ENCODE results near the gene FAM240B. TPM values are rescaled to one million over a fixed set of nuclear protein-coding genes. Genes with fewer than 3 reads are reported as not detected.

FAM240B gene
- total RNA-seq, 1 experiment from 2014 or later: not detected

GRCh38 chr9:38694676-38695075, 25.3 kb downstream of the FAM240B start:
- intact Hi-C loops (cut with micrococcal nuclease; ENCODE audit: unreplicated experiment): loop anchor here (10.0 kb wide), 1 partner anchor 60 kb away; no protein-coding TSS in a partner anchor
- TF ChIP-seq EZH2 (IDR thresholded peaks at IDR 0.05; ENCODE audit: low read depth): no peak
- POLR2A ChIA-PET (ENCODE audit: unreplicated experiment): no interaction called here
- H3K36me3 ChIP-seq (ENCODE audit: low read depth): no peaks in the 10 kb centered on the region
- no peaks in the 10 kb centered on the region for H3F3A ChIP-seq (ENCODE audit: insufficient read depth, low read depth)
- no peaks in the 10 kb centered on the region for H3K27me3 ChIP-seq (ENCODE audit: insufficient read depth, low read depth)
- H2AFZ ChIP-seq: no peak overlapping the region
- CTCF ChIA-PET: no interaction called here
- no peak overlapping the region for H3K27ac ChIP-seq
- no peaks in the 10 kb centered on the region for H3K9me3 ChIP-seq (ENCODE audit: insufficient read depth, low read depth)
- DNase-seq: no peak
- H3K9me2 ChIP-seq (ENCODE audit: insufficient read depth): no peaks in the 10 kb centered on the region
- H3K4me3 ChIP-seq: no peak overlapping the region
- H3K79me2 ChIP-seq (ENCODE audit: low read depth): no peaks in the 10 kb centered on the region
- BruUV-seq (replicated peaks): no TSS peak
- no peaks in the 10 kb centered on the region for H4K20me1 ChIP-seq (ENCODE audit: insufficient read depth)
- no peaks in the 10 kb centered on the region for H3K4me1 ChIP-seq (replicated peaks; ENCODE audit: insufficient read depth)
- no peak overlapping the region for H3K4me2 ChIP-seq

GRCh38 chr9:38692707-38693106, 27.2 kb downstream of the FAM240B start:
- Histone ChIP-seq H3K36me3 (ENCODE audit: low read depth) (no peaks in the 10 kb centered on the region), H4K20me1 (ENCODE audit: insufficient read depth) (no peaks in the 10 kb centered on the region), H3K4me1 (replicated peaks; ENCODE audit: insufficient read depth) (no peaks in the 10 kb centered on the region), H3K27ac (no peak overlapping the region), H3F3A (ENCODE audit: insufficient read depth, low read depth) (no peaks in the 10 kb centered on the region), H3K27me3 (ENCODE audit: insufficient read depth, low read depth) (no peaks in the 10 kb centered on the region), H3K4me2 (no peak overlapping the region), H2AFZ (no peak overlapping the region), H3K9me2 (ENCODE audit: insufficient read depth) (no peaks in the 10 kb centered on the region), H3K79me2 (ENCODE audit: low read depth) (no peaks in the 10 kb centered on the region), H3K9me3 (ENCODE audit: insufficient read depth, low read depth) (no peaks in the 10 kb centered on the region), H3K4me3 (no peak overlapping the region)
- intact Hi-C loops (cut with micrococcal nuclease; ENCODE audit: unreplicated experiment): loop anchor here (10.0 kb wide), 1 partner anchor 62 kb away; no protein-coding TSS in a partner anchor
- no TSS peak for BruUV-seq (replicated peaks)
- DNase-seq: no peak
- CTCF ChIA-PET: no interaction called here
- no peak for TF ChIP-seq EZH2 (IDR thresholded peaks at IDR 0.05; ENCODE audit: low read depth)
- TF ChIP-seq CTCF (conservative IDR thresholded peaks at IDR 0.05): no peak
- POLR2A ChIA-PET (ENCODE audit: unreplicated experiment): no interaction called here

GRCh38 chr9:38690574-38690973, 29.4 kb downstream of the FAM240B start:
- DNase-seq: no peak
- CTCF ChIA-PET: no interaction called here
- H4K20me1 ChIP-seq (ENCODE audit: insufficient read depth): no peaks in the 10 kb centered on the region
- no peaks in the 10 kb centered on the region for H3K9me3 ChIP-seq (ENCODE audit: insufficient read depth, low read depth)
- H3K4me2 ChIP-seq: no peak overlapping the region
- no TSS peak for BruUV-seq (replicated peaks)
- H3K27me3 ChIP-seq (ENCODE audit: insufficient read depth, low read depth): no peaks in the 10 kb centered on the region
- H3K79me2 ChIP-seq (ENCODE audit: low read depth): no peaks in the 10 kb centered on the region
- intact Hi-C loops (cut with micrococcal nuclease; ENCODE audit: unreplicated experiment): loop anchor here (10.0 kb wide), 1 partner anchor 64 kb away; no protein-coding TSS in a partner anchor
- H3K36me3 ChIP-seq (ENCODE audit: low read depth): no peaks in the 10 kb centered on the region
- H3K4me3 ChIP-seq: no peak overlapping the region
- TF ChIP-seq CTCF (conservative IDR thresholded peaks at IDR 0.05): no peak
- no peak for TF ChIP-seq EZH2 (IDR thresholded peaks at IDR 0.05; ENCODE audit: low read depth)
- H3K27ac ChIP-seq: no peak overlapping the region
- H3F3A ChIP-seq (ENCODE audit: insufficient read depth, low read depth): no peaks in the 10 kb centered on the region
- no peaks in the 10 kb centered on the region for H3K9me2 ChIP-seq (ENCODE audit: insufficient read depth)
- 0 out of 2 replicates have a peak, but pooled peaks cover 6% of the 10 kb centered on the region for H3K4me1 ChIP-seq (replicated peaks; ENCODE audit: insufficient read depth)
- H2AFZ ChIP-seq: no peak overlapping the region
- POLR2A ChIA-PET (ENCODE audit: unreplicated experiment): no interaction called here

GRCh38 chr9:38689678-38690077, 30.3 kb downstream of the FAM240B start:
- intact Hi-C loops (cut with micrococcal nuclease; ENCODE audit: unreplicated experiment): loop anchor here (10.0 kb wide), 1 partner anchor 65 kb away; no protein-coding TSS in a partner anchor
- Histone ChIP-seq H3K4me2 (no peak overlapping the region), H3K79me2 (ENCODE audit: low read depth) (no peaks in the 10 kb centered on the region), H3K4me1 (replicated peaks; ENCODE audit: insufficient read depth) (0 out of 2 replicates have a peak, but pooled peaks cover 6% of the 10 kb centered on the region), H3K4me3 (no peak overlapping the region), H4K20me1 (ENCODE audit: insufficient read depth) (no peaks in the 10 kb centered on the region), H3K27me3 (ENCODE audit: insufficient read depth, low read depth) (no peaks in the 10 kb centered on the region), H3F3A (ENCODE audit: insufficient read depth, low read depth) (no peaks in the 10 kb centered on the region), H3K9me2 (ENCODE audit: insufficient read depth) (no peaks in the 10 kb centered on the region), H3K9me3 (ENCODE audit: insufficient read depth, low read depth) (no peaks in the 10 kb centered on the region), H3K27ac (no peak overlapping the region), H2AFZ (no peak overlapping the region), H3K36me3 (ENCODE audit: low read depth) (no peaks in the 10 kb centered on the region)
- TF ChIP-seq EZH2 (IDR thresholded peaks at IDR 0.05; ENCODE audit: low read depth) (no peak), CTCF (conservative IDR thresholded peaks at IDR 0.05) (no peak)
- ChIA-PET CTCF (no interaction called here), POLR2A (ENCODE audit: unreplicated experiment) (no interaction called here)
- DNase-seq: no peak
- no TSS peak for BruUV-seq (replicated peaks)
